ENCODE results near the gene CHCHD4. TPM values are rescaled to one million over a fixed set of nuclear protein-coding genes. Genes with fewer than 3 reads are reported as not detected.

The CHCHD4 gene
- total RNA-seq, result 9.2 and 13.0 TPM in 2 replicates

GRCh38 chr3:14124615-14125192, at the start of gene CHCHD4, which contains the start of gene TMEM43:
Gene CHCHD4, minus strand, starts transcription at chr3:14124870. Its CDS starts 194 bp downstream, at chr3:14124676.
Gene TMEM43, plus strand, starts transcription at chr3:14125052. Its CDS starts 142 bp downstream, at chr3:14125194.

Other genes starting within 250 kb of the CHCHD4 start
- gene WNT7A, start 244.8 kb downstream of the CHCHD4 start, total RNA-seq, result not detected in 2 replicates
- gene TMEM43, start 182 bp upstream of the CHCHD4 start, total RNA-seq, result 111 and 131 TPM in 2 replicates
- gene XPC, start 53.7 kb upstream of the CHCHD4 start, total RNA-seq, result 18.4 and 32.0 TPM in 2 replicates
- gene LSM3, start 53.9 kb upstream of the CHCHD4 start, total RNA-seq, result 10.3 and 10.5 TPM in 2 replicates